ENCODE measurements around the gene TTC33.
"Not testable (repeated sequence)": the region's sequence is repeated elsewhere in the genome, so short reads cannot be mapped to it uniquely, and the experiment has no call there.

TTC33 gene

DNA sequence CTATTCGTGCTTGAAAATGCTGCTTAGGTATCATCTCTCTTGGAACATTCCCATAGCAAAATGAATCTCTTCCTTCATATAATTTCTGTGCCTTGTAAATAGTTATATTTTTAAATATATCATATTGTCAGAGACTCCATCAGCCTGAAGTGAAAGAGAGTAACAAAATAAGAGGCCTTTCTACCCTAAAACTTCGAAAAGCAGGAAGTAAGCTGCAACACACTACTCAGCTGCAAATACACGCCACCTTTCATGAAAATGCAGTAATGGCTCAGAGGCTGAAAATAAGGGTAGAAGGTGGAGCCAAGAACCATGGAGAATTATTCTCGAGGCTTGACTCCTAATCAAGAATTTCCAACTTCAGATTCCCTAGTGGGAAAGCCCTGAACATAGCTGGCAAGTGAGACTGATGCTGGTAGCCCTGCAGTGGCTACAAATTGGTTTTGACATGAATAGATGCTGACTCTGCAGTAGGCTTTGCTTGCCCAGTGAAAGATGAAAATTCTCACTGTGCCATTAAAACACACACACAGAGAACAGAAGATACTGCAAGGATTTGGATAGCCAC lies 106.2 kb downstream of the TTC33 start:
- DNase-seq = no peak

DNA sequence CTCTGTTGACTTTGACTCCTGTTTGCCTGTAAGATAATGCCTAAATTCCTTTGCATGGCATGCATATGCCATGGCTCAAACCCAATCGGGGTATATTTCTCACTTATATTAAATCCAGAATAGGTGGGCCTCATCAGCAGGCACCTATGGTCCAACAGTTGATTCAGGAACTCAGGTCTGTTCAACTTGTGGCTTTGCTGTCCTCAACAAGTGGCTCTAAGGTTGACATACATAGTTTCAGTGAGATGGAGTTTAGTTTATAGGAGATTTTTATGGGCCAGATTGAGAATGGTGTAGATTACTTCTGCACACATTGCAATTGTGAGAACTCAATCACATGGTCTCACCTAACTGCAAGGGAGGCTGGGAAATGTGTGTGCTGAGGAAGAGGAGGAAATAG lies 107.6 kb downstream of the TTC33 start:
- DNase-seq = no peak

DNA sequence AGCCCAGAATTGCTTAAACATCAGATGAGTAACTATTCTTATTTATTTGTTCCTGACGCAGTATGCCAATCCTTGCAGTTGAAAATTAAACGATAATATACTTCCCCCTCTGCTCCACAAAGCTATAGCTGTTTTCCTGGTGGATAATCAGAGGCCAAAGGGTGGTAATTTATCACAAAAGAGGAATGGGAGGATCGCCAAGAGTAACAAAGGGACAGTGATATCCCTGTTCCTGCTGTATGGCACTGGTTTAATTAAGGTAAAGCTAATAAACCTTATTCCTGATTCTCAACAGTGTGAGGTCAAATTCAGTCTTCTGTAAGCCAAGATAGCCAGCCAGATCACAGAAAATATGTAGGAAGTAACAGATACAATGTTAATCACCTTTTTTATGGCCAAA lies 109.5 kb downstream of the TTC33 start:
- DNase-seq = no peak

- DNase-seq = not testable (repeated sequence)
Observed at GRCh38 chr5:40639531-40639930, 116.2 kb downstream of the TTC33 start.

DNA sequence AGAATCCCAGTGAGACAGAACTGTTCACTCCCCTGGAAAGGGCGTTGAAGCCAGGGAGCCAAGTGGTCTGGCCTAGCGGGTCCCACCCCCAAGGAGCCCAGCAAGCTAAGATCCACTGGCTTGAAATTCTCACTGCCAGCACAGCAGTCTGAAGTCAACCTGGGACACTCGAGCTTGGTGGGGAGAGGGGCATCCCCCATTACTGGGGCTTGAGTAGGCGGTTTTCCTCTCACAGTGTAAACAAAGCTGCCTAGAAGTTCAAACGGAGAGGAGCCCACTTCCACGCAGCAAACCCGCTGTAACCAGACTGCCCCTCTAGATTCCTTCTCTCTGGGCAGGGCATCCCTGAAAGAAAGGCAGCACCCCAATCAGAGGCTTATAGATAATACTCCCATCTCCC lies 121.2 kb downstream of the TTC33 start:
- DNase-seq = no peak

- no peak for DNase-seq
Observed at GRCh38 chr5:40634154-40634553, 121.6 kb downstream of the TTC33 start.

GRCh38 chr5:40631236-40631635 lies 124.5 kb downstream of the TTC33 start:
- no peak for DNase-seq

DNA sequence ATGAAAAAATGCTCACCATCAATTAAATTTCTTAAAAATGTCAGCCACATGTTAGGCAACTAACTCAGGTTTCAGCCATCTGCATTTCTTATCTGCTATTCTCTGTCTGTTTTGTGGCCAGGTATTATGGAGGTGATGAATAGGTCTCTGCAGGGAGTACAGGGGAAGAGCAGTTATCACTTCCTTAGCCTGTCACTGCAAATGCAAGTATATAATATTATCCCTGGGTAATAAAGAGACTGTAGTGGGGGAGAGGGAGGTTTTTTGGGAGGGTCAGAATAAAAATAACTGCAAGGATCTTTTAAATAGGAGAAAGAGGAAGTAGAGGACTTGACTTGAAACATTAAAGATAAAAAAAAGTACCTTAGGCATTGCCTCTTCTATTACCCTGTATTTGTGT lies 125.6 kb downstream of the TTC33 start:
- no peak for DNase-seq

GRCh38 chr5:40628407-40628806 lies 127.4 kb downstream of the TTC33 start:
- DNase-seq = no peak

GRCh38 chr5:40627706-40628105 lies 128.1 kb downstream of the TTC33 start:
- DNase-seq = no peak

GRCh38 chr5:40626801-40627200 lies 129.0 kb downstream of the TTC33 start:
- DNase-seq = no peak

DNA sequence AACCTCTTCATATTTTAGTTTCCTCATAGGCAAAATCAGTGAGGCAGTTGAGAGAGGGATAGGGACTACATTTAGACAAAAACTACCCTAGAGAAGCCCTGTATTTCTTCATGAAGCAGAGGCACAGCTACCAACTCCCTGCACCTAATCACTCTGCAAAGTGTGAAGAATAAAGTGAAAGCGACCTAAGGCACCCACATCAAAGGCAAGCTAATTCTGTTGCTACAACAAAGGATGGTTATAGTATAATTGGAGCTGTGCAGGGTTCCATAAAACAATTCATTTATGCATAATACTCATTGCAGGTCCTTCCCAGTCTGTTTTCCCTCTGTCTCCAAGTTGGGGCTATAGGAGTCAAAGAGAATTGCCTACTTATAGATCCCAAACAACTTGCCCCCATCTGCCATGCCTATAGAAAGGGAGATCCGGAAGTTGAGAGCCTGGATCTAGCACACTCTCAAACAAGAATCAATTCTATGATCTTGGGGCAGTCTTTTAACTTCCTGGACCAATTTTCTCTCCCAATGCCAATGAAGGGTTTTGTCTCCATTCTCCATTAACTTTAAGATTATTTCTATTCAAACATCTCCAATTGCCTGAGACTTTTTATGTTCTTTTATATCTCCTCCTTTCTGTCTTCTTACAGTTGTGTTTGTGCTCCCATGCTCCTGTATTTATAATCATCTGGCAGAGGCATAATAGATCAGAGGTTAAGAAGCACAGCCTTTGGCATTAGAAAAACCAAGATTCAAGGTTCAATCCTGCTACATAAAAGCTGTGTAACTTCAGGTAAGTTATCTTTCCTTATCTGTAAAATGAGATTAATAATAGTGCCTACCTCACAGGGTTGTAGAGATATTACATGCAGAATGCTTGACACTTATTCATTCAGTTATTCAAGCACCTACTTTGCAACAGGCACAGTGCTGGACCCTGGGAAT lies 132.0 kb downstream of the TTC33 start:
- DNase-seq = no peak

DNA sequence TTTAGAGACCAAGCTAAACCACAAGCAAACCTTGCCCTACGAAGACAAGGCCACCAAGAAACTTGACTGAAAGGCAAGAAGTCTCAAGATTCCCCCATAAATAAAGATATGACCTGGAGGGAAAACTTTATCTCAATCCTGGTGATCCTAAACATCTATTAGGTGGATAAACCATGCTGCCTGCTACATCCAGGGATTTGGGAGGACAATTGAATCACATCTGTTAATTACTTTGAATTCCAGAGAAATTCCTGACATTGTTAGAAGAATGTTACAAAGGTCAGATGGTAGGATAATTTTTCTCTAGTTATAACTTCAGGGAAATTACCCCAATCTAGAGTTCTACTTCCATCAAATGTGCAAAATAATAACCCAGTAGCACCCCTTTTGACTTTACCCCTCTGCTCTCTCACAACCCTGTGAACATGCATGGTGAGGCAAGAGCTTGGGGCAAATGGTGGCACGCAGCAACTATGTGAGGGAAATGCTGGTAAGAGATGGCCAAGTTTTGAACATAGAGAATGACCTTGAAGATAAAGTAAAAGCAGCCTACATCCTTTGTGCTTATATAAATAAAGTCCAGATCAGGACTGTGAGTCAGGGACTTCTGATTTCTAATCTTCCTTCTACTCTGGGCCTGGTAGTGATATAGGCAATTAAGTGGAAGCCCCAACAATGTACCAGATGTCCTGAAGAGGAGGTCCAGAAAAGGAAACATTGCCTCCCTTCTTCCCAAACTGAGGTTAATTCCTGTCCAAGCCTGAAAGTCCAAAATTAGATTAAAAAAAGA lies 133.1 kb downstream of the TTC33 start:
- no peak for DNase-seq

- DNase-seq = no peak
Observed at GRCh38 chr5:40619421-40619820, 136.3 kb downstream of the TTC33 start.

DNA sequence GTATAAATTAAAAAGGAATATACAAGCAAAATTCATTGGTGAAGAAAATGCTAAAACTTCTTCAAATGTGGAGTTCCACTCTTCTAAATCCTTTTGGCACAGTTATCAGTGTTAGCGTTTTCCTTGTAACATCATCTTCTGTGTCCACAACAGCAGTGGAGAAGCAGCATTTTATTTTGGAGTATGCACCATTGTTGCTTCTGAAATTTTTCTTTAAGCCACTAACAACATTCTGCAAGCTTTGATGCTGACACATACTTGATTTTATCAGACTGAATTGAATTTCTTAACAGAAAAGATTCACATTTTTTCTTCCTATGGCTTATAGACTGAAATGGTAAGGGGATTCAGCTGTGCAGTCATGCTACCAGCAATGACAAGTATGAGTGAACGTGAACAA lies 136.8 kb downstream of the TTC33 start:
- DNase-seq = no peak

- DNase-seq = no peak
Observed at GRCh38 chr5:40616781-40617180, 139.0 kb downstream of the TTC33 start.

DNA sequence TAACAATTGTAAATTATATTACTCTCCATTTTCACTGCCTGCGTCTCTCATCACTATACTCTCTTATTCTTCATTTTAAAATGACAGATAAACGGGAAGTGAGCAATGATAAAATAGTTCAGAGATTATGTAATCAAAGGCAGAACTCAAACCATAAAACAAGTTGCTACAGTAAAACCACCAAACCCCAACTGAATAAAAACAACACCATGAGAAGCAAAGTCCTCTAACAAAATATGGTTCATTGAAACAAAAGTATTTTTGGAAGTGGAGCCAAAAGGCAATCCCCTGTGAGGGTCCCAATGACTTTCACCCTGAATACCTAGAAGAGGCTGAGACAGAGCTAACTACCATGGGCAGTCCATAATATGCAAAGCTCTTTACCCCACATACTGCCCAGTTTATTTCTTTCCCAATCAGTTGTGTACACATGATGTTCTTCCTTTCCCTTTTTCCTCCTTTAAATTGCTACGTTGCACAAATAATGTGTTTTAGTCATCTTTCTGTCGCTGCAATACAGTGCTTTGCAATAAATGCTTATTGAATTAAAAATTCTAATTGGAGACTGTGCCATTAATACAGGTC lies 140.1 kb downstream of the TTC33 start:
- no peak for DNase-seq

- no peak for DNase-seq
Observed at GRCh38 chr5:40614923-40615585, 140.7 kb downstream of the TTC33 start.

DNA sequence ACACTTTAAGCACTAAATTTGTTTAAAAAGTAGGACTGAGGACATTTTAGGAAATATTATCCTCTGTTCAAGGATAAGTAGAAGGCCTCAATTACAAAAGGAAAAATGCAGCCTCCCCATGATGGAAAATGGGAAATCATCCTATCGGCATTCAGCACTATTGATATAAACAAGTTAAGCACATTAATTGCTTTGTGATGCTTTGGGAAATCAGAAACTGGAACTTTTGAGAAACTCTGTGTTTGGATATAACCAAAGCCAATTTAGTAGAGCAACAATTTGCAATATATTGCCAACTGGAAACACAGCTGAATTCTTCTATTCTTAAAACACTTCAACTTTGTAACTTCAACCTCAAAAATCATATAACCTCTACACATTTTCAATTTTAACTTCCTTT lies 141.3 kb downstream of the TTC33 start:
- DNase-seq = no peak

DNA sequence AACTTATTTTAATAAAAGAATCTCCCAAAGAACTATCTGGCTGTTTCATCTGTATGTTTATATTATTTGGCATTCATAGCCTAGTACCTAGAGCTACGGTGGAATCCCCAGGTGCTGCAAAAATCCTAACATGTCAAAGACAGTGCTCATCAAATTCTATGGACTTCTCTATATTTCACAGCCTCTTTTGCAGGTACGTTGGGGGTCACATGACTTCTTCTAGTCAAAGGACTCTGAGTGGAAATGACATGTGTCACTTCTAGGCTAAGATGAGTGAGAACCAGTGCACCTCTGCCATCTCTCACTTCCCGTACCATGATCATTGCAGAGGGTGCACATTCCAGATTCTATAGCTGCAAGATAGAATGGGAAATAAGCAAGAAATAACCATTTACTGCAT lies 148.6 kb downstream of the TTC33 start:
- no peak for DNase-seq

DNA sequence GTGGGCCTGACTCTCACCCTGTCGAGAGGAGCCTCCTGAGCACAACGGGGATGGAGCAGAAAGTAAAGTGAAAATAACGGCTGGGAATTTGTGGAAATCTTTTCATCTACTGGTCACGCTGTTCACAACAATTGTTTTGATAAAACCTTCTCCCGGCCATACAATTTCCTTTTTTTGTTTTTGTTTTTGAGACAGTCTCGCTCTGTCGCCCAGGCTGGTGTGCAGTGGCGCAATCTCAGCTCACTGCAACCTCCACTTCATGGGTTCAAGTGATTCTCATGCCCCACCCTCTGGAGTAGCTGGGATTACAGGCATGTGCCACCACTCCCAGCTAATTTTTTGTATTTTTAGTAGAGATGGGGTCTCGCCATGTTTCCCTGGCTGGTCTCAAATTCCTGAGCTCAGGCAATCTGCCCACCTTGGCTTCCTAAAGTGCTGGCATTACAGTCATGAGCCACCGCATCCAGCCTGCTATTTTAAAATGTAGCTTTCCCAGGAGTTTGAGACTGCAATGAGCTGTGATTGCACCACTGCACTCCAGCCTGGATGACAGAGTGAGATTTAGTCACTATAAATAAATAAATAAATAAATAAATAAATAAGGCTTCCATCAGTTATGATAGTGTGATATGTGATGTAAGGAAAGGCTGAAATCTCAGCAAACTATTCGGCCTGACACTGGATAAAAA lies 149.5 kb downstream of the TTC33 start:
- no peak for DNase-seq

- no peak for DNase-seq
Observed at GRCh38 chr5:40605295-40605958, 150.3 kb downstream of the TTC33 start.

All from NCI-H510A treated with DMSO at 0.1 percent for 48 hours (cell line).